ENCODE data around the gene TMED10.

TMED10 gene

GRCh38 chr14:75084513-75084912 is 91.9 kb downstream of the TMED10 start:
- no peak for DNase-seq (ENCODE audit: low read depth)

- no peak for DNase-seq (ENCODE audit: low read depth)
Observed at GRCh38 chr14:75083271-75083670, 93.1 kb downstream of the TMED10 start.

- no peak for DNase-seq (ENCODE audit: low read depth)
Observed at GRCh38 chr14:75081660-75082229, 94.7 kb downstream of the TMED10 start.
